NCI-H2081 (cell line): ENCODE results near the gene POU6F1.
"Not testable (repeated sequence)": the region's sequence is repeated elsewhere in the genome, so short reads cannot be mapped to it uniquely, and the experiment has no call there.

Experiments used
- DNase-seq, 2 experiments: peaks; one replicate each; lab custom pipeline; 2025; lab: John Stamatoyannopoulos, UW

POU6F1 gene, protein sequence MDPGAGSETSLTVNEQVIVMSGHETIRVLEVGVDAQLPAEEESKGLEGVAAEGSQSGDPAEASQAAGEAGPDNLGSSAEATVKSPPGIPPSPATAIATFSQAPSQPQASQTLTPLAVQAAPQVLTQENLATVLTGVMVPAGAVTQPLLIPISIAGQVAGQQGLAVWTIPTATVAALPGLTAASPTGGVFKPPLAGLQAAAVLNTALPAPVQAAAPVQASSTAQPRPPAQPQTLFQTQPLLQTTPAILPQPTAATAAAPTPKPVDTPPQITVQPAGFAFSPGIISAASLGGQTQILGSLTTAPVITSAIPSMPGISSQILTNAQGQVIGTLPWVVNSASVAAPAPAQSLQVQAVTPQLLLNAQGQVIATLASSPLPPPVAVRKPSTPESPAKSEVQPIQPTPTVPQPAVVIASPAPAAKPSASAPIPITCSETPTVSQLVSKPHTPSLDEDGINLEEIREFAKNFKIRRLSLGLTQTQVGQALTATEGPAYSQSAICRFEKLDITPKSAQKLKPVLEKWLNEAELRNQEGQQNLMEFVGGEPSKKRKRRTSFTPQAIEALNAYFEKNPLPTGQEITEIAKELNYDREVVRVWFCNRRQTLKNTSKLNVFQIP

DNA sequence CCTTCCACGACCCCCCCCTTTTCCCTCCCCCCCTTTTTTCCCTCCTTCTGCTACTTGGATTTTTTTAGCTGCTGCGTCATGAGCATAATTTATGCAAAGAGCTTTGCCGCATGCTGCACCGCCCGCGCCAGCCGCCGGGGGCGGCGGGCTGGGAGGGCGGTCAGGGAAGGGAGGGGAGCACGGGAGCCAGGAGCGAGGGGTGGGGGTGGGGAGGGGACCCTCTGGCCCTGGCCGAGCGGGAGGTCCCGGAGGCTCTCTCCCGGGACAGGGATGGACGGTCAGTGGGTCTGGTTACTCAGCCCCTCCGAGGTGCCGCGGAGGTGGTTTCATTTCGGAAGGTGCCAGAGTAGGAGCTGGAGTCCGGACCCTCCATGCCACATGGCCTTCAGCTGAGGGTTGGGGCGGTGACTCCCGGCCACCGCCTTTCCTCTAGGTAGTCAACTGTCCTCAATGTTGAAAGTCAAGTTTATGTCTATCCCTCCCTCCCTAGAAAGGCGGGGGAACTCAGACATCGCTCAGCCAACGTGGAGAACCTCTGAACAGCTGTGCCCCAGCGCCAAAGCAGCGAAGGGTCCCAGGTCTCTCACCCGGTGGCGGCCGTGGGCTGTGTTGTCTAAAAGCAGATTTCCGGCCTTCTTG, at the start of gene POU6F1:
Gene POU6F1, minus strand, starts transcription at position 95 of the 639 bp plus-strand sequence. CDS start 11,226 bp downstream, outside the sequence.
- peak; percentile 68 to 82 for DNase-seq

DNA sequence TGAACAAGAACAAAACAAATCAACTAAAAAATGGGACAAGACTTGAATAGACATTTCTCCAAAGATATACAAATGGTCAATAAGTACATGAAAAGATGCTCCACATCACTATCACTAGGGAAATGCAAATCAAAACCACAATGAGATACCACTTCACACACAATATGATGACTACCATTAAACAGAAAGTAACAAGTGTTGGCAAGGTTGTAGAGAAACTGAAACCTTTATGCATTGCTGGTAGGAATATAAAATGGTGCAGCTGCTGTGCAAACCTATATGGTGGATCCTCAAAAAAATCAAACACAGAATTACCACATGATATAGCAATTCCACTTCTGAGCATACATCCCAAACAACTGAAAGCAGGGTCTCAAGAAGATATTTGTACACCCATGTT, 47.2 kb upstream of the POU6F1 start:
- no peak for DNase-seq

DNA sequence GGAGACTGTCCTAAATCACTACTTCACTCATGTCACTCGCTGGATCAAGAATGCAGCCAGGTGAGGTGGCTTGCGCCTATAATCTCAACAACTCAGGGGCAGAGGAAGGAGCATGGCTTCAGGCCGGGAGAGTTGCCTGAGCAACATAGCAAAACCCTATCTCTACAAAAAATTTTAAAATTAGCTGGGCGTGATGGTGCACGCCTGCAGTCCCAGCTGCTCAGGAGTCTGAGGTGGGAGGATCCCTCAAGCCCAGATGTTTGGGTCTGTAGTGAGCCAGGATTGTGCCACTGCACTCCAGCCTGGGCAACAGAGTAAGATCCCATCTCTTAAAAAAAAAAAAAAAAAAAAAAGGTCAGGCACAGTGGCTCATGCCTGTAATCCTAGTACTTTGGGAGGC, 46.4 kb upstream of the POU6F1 start:
- no peak for DNase-seq

DNA sequence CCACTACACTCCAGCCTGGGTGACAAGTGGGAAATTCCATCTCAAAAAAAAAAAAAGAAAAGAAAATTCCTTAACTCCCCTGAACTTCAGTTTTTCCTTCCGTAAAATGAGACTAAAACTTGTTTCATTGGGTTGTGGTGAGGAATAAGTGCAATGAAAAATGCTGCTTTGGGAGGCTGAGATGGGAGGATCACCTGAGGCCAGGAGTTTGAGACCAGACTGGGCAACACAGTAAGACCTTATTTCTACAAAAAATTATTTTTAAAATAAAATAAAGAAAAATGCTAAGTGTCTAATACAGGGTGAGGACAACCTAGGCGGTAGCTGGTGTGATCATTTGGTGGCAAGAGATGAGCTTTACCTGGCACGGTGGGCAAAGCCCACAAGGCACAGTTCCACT, 45.5 kb upstream of the POU6F1 start:
- DNase-seq: no peak

DNA sequence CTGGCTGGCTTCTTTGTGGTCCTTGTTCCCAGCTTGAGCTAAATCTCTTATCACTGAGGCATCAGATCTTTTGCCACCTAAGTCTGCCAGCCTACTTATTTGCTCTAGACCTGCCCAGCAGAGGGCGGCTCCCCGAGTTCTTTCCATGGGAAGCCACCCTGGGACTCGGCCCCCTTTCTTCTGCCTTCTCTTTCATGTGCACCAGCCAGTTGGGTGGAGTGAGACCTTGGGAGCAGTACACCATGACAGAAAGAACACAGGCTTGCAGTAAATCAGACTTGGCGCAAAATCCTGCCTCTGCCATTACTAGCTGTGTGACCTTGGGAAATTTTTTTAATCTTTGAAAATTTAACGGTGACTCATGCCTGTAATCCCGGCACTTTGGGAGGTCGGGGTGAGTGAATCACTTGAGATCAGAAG, 44.9 kb upstream of the POU6F1 start:
- DNase-seq: no peak

DNA sequence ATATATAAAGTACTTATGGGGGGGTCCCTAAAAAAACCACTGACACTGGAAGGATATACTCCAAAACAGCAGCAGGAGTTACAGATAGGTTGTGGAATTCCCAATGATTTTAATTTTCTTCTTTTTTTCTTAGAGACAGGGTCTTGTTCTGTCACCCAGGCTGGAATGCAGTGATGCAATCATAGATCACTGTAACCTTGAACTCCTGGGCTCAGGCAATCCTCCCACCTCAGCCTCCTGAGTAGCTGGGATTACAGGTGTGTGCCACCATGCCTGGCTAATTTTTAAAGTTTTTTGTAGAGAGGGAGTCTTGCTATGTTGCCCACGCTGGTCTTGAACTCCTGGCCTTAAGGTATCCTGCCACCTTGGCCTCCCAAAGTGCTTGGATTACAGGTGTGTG, 41.7 kb upstream of the POU6F1 start:
- DNase-seq: not testable (repeated sequence)

DNA sequence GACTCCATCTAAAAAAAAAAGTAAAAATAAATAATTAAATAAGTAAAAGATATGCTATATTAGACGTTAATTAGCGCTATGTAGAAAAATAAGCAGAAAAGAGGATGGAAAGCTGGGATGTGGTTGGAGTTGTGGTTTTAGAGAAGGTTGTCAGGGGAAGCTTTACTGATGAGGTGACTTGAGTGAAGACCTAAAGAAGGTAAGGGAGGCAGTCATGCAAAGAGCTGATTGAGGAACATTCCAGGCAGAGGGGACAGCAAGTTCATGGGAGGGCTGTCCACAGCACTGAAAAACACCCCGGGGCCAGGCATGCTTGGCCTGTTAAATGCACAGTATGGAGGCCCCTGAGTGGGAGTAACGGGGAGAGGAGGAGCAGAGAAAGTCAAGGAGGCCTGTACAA, 36.7 kb upstream of the POU6F1 start:
- no peak for DNase-seq

DNA sequence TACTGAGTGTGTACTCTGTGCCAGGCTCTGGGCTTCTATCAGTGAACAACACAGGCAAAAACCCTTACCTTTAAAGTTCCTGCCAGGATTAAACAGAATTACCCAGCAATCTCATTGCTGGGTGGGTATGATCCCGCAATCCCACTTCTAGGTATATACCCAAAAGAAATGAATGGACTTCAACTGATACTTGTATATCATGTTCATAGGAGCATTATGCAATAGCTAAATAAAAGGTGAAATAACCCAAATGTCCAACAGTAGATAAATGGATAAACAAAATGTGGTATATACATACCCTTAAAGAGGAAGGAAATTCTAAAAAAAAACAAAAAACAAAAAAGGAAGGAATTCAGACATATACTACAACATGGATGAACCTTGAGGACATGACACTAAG, 35.4 kb upstream of the POU6F1 start:
- no peak for DNase-seq

DNA sequence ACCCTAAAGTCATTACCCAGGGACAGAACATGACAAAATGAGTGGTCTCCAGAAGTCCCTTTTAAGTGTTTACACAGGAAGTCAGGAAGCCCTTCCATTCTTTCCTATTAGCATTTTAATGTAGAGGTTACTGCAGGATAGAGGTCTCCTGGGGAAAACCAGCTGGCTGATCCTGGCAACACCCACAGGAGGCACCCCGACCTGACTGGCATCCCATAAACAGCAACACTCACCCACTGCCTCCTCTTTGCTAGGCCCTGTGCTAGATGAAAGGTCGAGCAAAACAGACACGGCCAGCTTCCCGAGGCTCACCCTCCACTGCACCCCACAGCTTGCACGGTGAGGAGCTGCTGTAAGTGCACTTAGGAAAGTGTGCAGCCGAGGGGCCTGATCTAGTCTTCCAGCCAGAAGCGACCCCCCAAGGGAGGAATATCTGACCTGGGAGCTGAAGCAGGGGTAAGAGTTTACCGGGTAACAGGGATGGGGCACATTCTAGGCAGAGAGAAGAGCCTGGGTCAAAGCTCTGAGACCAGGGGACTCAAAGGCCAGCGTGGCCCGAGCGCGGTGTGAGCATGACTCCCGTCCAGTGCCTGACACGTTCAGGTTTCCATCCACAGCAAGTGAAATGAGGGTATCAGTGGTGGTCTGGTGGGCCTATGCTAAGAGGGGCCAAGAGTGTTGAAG, 29.8 kb upstream of the POU6F1 start:
- peak in 1 of 2 experiments; percentile 57 for DNase-seq

DNA sequence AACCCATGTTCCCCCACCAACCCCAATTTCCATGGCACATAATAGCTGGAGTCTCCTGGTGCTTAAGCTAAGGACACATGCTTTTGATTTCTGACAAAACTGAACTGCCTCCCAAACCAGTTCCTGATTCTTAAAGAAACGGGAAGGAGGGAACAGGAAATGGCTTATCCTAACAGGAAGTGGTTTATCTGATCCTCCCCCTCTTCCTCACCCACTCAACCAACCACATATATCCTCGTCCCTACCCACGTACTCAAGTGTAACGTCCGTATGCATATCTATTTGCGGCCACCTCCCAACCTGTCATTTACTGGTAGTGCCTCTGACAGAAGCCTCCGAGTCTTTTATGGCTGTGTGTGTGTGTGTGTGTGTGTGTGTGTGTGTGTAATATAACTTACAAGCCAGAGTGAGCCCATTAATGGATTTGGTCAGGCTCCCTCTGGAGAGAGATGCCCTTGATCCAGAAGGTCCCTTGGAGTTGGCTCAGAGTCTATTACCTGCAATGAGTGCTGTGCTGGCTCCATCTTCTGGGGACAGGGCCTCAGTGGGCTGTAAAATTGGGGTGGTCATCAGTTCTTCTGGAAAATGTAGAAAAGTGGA, 28.5 kb upstream of the POU6F1 start:
- no peak for DNase-seq

DNA sequence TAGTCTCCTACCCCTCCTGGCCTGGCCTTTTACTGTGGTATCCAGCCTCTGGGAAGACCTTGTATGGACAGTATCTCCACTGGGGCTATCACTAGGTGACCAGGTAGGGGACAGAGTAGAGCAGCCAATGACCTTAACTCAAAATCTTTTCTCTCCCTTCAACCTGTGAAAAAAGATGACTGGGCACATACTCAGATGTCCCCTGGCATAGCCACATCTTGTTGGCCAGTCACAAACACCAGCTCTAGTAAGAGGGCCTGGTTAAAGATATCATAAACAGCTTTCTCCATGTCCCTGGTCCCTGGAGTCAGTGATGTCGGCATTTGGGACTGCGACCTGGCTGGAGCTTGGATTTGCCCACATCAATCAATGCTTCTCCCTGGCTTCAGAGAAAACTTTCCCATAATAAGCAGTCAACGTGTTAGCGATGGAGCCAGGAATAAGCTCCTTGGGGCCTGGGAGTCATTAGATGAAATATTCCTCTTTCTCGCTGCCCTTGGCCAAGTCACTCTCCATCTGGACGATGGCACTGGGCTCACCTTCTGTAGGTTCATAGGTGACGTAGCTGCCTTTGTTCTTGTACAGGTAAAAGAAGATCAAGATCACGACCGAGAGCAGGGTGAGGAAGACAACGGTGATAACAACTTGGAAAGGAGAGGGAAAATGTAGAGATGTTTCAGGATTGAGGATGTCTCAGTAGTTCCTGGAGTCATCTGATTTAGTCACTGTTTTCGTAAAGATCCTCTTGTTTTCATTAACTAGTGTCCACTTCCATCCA, 27.8 kb upstream of the POU6F1 start:
- no peak for DNase-seq

DNA sequence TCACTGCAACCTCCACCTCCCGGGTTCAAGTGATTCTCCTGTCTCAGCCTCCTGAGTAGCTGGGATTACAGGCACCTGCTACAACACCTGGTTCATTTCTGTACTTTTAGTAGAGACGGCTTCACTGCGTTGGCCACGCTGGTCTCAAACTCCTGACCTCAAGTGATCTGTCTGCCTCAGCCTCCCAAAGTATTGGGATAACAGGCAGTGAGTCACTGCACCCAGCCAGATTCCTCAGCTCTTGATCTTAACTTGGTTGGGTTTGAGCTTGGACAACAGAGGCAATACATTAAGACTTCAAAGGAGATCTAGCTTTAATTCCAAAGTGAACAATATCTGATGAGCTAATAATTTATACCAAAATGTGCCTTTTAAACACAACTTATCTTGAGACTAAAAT, 26.4 kb upstream of the POU6F1 start:
- DNase-seq: no peak

DNA sequence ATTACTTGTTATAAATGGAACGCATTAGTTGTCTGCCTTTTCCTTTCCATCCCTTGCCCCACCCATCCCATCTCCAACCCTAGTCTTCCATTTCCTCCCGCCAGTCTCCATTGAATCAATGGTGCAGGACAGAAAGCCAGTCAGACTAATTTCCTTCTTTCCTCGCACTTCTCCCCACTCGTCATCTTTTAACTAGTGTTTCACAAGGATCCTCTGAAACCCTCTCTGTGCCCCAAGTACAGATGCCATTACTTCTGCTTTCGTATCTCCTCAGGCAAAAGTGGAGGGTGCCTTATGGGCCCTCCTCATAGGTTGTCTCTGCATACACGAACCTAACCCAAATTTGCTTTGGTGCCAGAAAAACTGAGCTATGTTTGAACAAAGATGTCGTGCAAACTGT, 25.0 kb upstream of the POU6F1 start:
- DNase-seq: no peak

DNA sequence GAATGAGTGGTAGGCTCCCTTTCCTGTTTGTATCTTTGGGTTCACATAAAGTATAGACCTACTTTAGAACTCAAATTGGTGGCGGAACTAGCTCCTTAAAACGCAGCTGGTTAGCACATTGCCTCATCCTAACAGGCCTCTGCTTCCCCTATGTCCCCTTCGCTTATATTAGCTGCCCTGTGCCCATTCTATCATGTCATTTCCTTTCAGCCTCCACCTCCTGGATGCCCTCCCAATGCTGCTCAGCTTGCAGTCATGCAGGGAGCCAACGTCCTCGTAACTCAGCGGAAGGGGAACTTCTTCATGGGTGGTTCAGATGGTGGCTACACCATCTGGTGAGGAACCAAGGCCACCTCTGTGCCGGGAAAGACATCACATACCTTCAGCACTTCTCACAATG, 24.3 kb upstream of the POU6F1 start:
- no peak for DNase-seq

DNA sequence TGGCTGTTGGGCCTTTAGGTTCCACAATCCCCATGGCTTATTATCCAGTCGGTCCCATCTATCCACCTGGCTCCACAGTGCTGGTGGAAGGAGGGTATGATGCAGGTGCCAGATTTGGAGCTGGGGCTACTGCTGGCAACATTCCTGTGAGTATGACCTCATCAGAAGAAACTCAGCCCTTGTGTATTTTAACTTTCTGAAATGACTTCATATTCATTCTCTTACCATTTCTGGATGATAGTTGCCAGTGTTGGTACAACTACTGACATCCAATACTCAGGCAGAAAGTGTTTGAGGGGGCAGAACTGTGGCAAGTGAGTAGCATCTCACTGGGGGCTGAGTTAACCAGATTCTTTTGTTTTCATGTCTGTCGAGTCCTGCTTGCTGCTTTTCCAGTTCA, 23.1 kb upstream of the POU6F1 start:
- no peak for DNase-seq

DNA sequence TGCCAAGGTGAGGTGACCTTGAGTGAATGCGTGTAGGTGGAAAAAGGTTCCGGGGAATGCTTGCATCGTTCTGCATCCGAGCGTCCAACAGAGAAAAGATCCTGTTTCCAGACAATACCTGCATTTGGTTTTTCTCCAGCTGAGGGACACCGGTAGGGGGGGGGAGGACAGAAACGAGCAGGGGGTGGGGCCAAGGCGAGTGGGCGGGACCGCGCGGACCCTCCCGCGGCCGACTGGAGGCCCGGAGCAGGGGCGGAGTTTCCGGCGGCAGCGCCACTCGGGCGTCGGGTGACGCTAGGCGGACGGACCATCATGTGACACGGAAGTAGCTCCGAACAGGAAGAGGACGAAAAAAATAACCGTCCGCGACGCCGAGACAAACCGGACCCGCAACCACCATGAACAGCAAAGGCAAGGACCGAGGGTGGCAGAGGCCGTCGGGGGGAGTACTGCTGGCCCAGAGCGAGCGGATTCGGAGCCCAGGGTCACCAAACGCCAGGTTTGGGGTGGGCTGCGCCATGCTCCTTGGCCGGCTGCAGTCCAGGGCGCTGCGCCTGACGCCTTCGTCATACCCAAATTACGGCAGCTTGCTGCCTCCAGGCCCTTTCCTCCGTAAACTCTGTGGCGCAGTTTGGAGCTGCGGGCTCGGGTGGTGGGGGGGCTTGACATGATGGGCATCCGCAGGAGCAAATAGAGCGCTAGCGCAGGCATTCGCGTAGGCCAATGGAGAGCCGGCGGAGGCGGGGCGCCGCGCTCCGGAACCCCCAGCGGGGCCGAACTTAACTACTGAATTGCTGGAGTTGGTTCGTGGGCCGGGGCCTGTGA, 20.9 kb upstream of the POU6F1 start, which contains the start of gene DAZAP2:
Gene DAZAP2, plus strand, starts transcription at position 317 of the 825 bp plus-strand sequence. Its CDS starts 82 bp downstream, at position 399.
- DNase-seq: peak; percentile 96 to 97

DNA sequence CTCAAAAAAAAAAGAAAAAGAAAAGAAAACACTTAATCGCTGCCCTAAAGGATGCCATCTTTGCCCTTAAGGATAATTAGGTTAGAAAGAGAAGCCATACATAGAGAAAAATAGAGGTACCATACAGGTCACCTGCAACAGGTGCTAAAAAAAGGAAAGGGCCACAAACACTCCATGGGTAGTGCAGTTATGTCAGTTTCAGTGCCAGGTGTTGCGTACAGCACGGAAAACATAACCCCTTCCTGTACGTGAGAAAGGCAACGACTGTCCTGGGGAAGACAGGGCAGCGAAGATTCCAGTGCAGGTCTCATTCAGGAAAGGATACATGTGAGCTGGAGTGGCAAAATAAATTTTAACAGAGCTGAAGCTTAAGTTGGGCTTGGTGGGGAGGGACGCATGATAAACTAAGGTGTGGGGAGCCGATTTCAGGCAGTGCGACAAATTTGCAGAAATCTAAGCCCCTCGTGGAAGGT, 20.2 kb upstream of the POU6F1 start:
- DNase-seq: peak in 1 of 2 experiments; percentile 37

DNA sequence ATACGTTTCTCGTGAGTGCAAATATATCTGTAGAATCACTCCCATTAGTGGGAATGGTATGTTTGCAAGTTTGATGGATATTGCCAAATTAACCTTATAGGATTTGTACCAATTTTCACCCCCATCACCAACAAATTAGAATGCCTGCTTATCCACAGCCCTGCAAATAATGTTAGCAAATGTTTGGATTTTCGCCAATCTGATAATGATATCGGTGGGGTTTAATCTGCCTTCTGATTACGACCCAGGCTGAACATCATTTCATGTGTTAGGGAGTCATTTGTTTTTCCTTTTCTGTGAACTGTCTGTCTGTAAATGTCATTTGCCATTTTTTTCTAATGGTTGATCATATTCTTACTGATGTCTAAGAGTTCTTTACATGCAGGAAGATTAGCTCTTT, 16.7 kb upstream of the POU6F1 start:
- no peak for DNase-seq

DNA sequence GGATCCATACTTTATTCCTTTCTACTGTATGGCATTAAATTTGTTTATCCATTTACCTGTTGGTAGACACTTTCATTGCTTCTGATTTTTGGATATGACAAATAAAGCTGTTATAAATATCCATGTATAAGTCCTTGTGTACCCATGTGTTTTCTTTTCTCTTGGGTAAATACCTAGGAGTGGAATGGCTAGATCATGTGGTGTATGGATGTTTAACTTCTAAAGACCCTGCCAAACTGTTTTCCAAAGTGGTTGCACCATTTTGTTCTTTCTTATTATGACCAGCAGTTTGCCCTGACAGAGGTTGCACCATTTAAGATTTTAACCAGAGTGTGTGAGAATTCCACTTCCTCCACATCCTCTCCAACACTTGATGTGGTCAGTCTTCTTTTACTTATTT, 14.8 kb upstream of the POU6F1 start:
- DNase-seq: no peak
